Calu3 (cell line): Measurements from ENCODE around the gene TMEM14C. TPM values are rescaled to one million over a fixed set of nuclear protein-coding genes. Genes with fewer than 3 reads are reported as not detected.

Experiments
- BruUV-seq: library from RNA; stranded (reverse); fragments of 400-500 nt; replicated peaks from 2 replicates; lab custom pipeline; 2021; lab: Mats Ljungman, UMichigan
- CTCF ChIA-PET: fragments of 300-600 bp; sonication (Branson Sonifier 250); formaldehyde crosslinking; loops from one replicate; lab custom pipeline; 2022; ENCODE audit warnings: antibody characterized with exemption; lab: Charles Lee
- DNase-seq: peaks from one replicate; pipeline ENCODE4 v3.0.0; 2022
- H3K27ac Mint-ChIP-seq: one replicate; pipeline ENCODE4 v1.8.0; 2022; ENCODE audit warnings: mixed read lengths; ENCODE audit not compliant: unreplicated experiment
- H3K27me3 Mint-ChIP-seq: one replicate; pipeline ENCODE4 v1.8.0; 2022; ENCODE audit warnings: mixed read lengths; ENCODE audit not compliant: unreplicated experiment
- H3K36me3 Mint-ChIP-seq: one replicate; pipeline ENCODE4 v1.8.0; 2022; ENCODE audit warnings: mild to moderate bottlenecking, moderate library complexity, mixed read lengths; ENCODE audit not compliant: insufficient read depth, unreplicated experiment
- H3K4me1 Mint-ChIP-seq: one replicate; pipeline ENCODE4 v1.8.0; 2022; ENCODE audit warnings: mild to moderate bottlenecking, low read depth, mixed read lengths; ENCODE audit not compliant: unreplicated experiment
- H3K4me3 Mint-ChIP-seq: one replicate; pipeline ENCODE4 v1.8.0; 2022; ENCODE audit warnings: mild to moderate bottlenecking, low read depth, moderate library complexity, mixed read lengths; ENCODE audit not compliant: unreplicated experiment
- H3K9me3 Mint-ChIP-seq: one replicate; pipeline ENCODE4 v1.8.0; 2022; ENCODE audit warnings: low read depth, mixed read lengths; ENCODE audit not compliant: unreplicated experiment
- intact Hi-C: fragments of 100-400 bp; cut with micrococcal nuclease; formaldehyde crosslinking; loops from one replicate; pipeline ENCODE4 v1.10.0; 2022; ENCODE audit not compliant: unreplicated experiment
- total RNA-seq: library from RNA; stranded (reverse); gene quantifications from 2 replicates; pipeline ENCODE4 v1.2.3, GENCODE V29; 2022
- TF ChIP-seq, protein P1 (sequence below): fragments of 200-600 bp; IDR thresholded peaks from one replicate; pipeline ENCODE4 v1.8.0; 2022; ENCODE audit warnings: antibody characterized with exemption; ENCODE audit not compliant: unreplicated experiment

The TMEM14C gene
- total RNA-seq, 1 experiment from 2014 or later, result 53.6 TPM

DNA sequence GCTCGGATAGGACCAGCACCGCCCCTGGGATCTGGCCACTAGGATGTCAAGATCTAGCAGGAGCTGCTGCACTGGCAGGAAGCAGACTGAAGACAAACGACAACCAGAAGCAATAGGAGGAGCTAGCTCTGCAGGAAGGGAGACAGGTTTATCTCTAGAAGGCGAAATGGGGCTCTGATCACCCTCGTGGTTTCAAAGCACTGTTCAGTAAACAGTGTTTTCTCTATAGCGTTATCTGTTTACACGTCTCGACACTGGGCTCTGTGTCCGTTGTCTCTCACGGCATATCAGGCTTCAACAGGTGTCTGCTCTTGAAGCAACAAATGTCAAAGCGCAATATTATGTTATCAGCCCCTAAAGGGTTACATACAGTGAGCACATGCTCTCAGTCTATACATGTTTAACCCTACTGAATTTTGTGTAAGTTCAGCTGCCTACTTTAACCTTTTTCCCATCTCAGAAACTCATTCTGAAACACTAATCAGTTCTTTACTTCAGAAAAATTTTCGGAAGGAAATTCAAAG lies 48.6 kb downstream of the TMEM14C start:
- TF ChIP-seq, protein P1, sequence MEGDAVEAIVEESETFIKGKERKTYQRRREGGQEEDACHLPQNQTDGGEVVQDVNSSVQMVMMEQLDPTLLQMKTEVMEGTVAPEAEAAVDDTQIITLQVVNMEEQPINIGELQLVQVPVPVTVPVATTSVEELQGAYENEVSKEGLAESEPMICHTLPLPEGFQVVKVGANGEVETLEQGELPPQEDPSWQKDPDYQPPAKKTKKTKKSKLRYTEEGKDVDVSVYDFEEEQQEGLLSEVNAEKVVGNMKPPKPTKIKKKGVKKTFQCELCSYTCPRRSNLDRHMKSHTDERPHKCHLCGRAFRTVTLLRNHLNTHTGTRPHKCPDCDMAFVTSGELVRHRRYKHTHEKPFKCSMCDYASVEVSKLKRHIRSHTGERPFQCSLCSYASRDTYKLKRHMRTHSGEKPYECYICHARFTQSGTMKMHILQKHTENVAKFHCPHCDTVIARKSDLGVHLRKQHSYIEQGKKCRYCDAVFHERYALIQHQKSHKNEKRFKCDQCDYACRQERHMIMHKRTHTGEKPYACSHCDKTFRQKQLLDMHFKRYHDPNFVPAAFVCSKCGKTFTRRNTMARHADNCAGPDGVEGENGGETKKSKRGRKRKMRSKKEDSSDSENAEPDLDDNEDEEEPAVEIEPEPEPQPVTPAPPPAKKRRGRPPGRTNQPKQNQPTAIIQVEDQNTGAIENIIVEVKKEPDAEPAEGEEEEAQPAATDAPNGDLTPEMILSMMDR, result no peak
- Mint-ChIP-seq H3K9me3 (no peaks in the 10 kb centered on the region), H3K27ac (no peak overlapping the region), H3K4me1 (no peaks in the 10 kb centered on the region), H3K4me3 (no peak overlapping the region), H3K36me3 (no peaks in the 10 kb centered on the region), H3K27me3 (no peaks in the 10 kb centered on the region)
- CTCF ChIA-PET, result no interaction called here
- no peak for DNase-seq
- intact Hi-C loops, result no loop called here
- BruUV-seq, result no TSS peak

DNA sequence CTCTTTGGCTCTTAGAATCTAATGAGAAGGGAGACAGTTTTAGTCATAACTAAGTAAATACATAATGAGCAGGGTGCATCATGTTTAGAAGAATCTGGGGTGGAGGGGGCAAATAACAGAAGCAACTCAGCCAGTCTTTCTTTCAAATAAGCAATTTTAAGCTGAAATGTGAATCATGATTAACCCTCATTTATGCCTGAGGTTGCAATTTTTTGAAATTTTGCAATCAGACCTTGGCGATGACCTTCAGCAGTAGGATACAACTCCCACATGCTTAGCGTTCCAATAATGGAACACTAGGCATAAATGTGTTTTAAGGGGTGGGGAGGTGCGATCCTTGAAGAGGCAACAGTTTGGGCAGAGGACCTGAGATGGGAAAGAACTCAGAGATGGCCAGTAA lies 55.4 kb downstream of the TMEM14C start:
- TF ChIP-seq, protein P1, result no peak
- CTCF ChIA-PET, result interaction anchor here (0.7 kb wide), 1 partner anchor 9 kb away, joined by 3 read pairs; no protein-coding TSS in a partner anchor
- no TSS peak for BruUV-seq
- Mint-ChIP-seq H3K27ac (no peak overlapping the region), H3K9me3 (no peaks in the 10 kb centered on the region), H3K4me3 (no peak overlapping the region), H3K27me3 (no peaks in the 10 kb centered on the region), H3K36me3 (peaks cover 5% of the 10 kb centered on the region), H3K4me1 (no peaks in the 10 kb centered on the region)
- DNase-seq, result no peak
- intact Hi-C loops, result no loop called here

DNA sequence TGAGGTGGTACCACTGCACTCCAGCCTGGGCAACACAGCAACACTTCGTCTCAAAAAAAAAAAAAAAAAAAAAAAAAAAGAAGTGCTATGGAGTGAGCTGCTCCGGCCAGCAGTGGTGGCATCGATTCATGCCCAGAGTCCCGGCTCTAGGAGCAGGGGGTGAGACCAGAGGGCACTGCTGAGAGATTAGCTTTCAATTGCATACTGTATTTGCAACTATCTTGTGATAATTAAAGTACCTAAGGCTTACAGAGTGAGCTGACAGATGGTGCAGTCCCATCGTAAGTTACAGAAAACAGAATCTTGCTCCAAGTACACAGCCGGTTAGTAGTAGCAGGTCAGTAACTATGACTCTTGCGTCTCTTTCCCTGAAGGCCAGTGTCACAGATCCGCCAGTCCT lies 56.2 kb downstream of the TMEM14C start:
- intact Hi-C loops, result no loop called here
- Mint-ChIP-seq H3K27me3 (no peaks in the 10 kb centered on the region), H3K27ac (no peak overlapping the region), H3K4me1 (no peaks in the 10 kb centered on the region), H3K36me3 (peaks cover 5% of the 10 kb centered on the region), H3K9me3 (no peaks in the 10 kb centered on the region), H3K4me3 (no peak overlapping the region)
- TF ChIP-seq, protein P1, result no peak
- no TSS peak for BruUV-seq
- CTCF ChIA-PET, result interaction anchor here (0.6 to 0.7 kb wide), 2 partner anchors 9 to 498 kb away, joined by 3 read pairs; no protein-coding TSS in a partner anchor
- no peak for DNase-seq

Other genes with a start within 250 kb of the TMEM14C start
- gene GCNT2, start 201.7 kb upstream of the TMEM14C start, total RNA-seq, result 14.3 and 18.0 TPM in 2 replicates
- not detected in 2 replicates for gene C6orf52, start 28.5 kb upstream of the TMEM14C start, total RNA-seq
- gene PAK1IP1, start 28.1 kb upstream of the TMEM14C start, total RNA-seq, result 14.3 and 15.8 TPM in 2 replicates
- 50.4 and 63.9 TPM in 2 replicates for gene TMEM14B, start 24.7 kb downstream of the TMEM14C start, total RNA-seq
- gene MAK, start 115.5 kb downstream of the TMEM14C start, total RNA-seq, result 0.27 and 0.35 TPM in 2 replicates
- not detected in 2 replicates for gene GCM2, start 159.0 kb downstream of the TMEM14C start, total RNA-seq
- gene SYCP2L, start 164.0 kb downstream of the TMEM14C start, total RNA-seq, result 0.12 TPM in 1 of 2 replicates, not detected in the other